Measurements from ENCODE around the gene GADD45B. TPM values are rescaled to one million over a fixed set of nuclear protein-coding genes. Genes with fewer than 3 reads are reported as not detected.

GADD45B gene
- total and polyA plus RNA-seq, 2 of the 4 experiments (the other 2 are of a cell fraction) = 30.1 to 106 TPM

- Histone ChIP-seq H2AK5ac (ENCODE audit: low read depth, low read length) (0 out of 2 replicates have a peak overlapping the region, but pooled peaks have one; percentile 0), H3K56ac (ENCODE audit: extremely low read depth, insufficient read depth, low read length) (no peak overlapping the region), H2AK9ac (replicated peaks; ENCODE audit: low read depth, low read length, poor library complexity) (no peak overlapping the region), H2BK15ac (ENCODE audit: low read depth, low read length) (no peak overlapping the region; the same call in 2 of the 3 replicates), H3K18ac (ENCODE audit: low read depth, low read length) (no peak overlapping the region), H2AFZ (replicated peaks; ENCODE audit: low read length, poor library complexity) (no peak overlapping the region), H3K36me3 (ENCODE audit: control insufficient read depth, insufficient read depth, low read length) (no peaks in the 10 kb centered on the region), H3K9me3 (ENCODE audit: control insufficient read depth, insufficient read depth, low read length) (no peaks in the 10 kb centered on the region), H3K27me3 (ENCODE audit: control insufficient read depth, insufficient read depth, low read length) (no peaks in the 10 kb centered on the region), H3K27ac (ENCODE audit: insufficient read depth, low read length) (no peak overlapping the region), H4K5ac (ENCODE audit: low read depth, low read length) (no peak overlapping the region), H3K23ac (ENCODE audit: low read depth, low read length) (no peak overlapping the region), H4K8ac (ENCODE audit: low read depth in 2 of 2, low read length in 2 of 2) (no peak overlapping the region), H4K91ac (ENCODE audit: insufficient read depth, low read depth, low read length) (no peak overlapping the region), H3K79me1 (ENCODE audit: low read depth in 1 of 2, low read length in 2 of 2) (no peaks in the 10 kb centered on the region), H2BK5ac (ENCODE audit: low read depth, low read length, poor library complexity, severe bottlenecking) (no peak overlapping the region), H3K9ac (ENCODE audit: low read depth, low read length) (no peak overlapping the region), H3K4ac (ENCODE audit: low read depth, low read length) (no peak overlapping the region), H3K4me3 (ENCODE audit: insufficient read depth, low read depth, low read length) (no peak overlapping the region), H4K20me1 (ENCODE audit: insufficient read depth, low read length) (no peaks in the 10 kb centered on the region), H2BK120ac (ENCODE audit: low read depth, low read length) (no peak overlapping the region), H2BK20ac (ENCODE audit: low read depth, low read length) (no peak overlapping the region), H3K14ac (replicated peaks; ENCODE audit: low read depth, low read length) (no peak overlapping the region), H3K9me1 (ENCODE audit: insufficient read depth, low read length) (no peaks in the 10 kb centered on the region), H3K4me1 (ENCODE audit: control insufficient read depth, insufficient read depth, low read length) (no peaks in the 10 kb centered on the region), H3K4me2 (ENCODE audit: low read depth, low read length) (no peak overlapping the region)
- ATAC-seq (ENCODE audit: low read depth) = no peak
- POLR2A ChIA-PET (ENCODE audit: unreplicated experiment) = no interaction called here
- TF ChIP-seq CTCF (conservative IDR thresholded peaks at IDR 0.05; ENCODE audit: low read depth, low read length) = no peak
- TF ChIP-seq MAZ (IDR thresholded peaks at IDR 0.05; ENCODE audit: borderline replicate concordance, low read depth, low read length) = no peak
- TF ChIP-seq CHD1 (IDR thresholded peaks at IDR 0.05; ENCODE audit: low read depth, low read length) = no peak
- no peak for TF ChIP-seq MAFK (IDR thresholded peaks at IDR 0.05; ENCODE audit: low read depth, low read length)
- TF ChIP-seq ELK1 (IDR thresholded peaks at IDR 0.05; ENCODE audit: borderline replicate concordance, low read depth, low read length) = no peak
- TF ChIP-seq POLR2A (IDR thresholded peaks at IDR 0.05; ENCODE audit: low read depth, low read length) = no peak
- no peak for TF ChIP-seq RFX5 (IDR thresholded peaks at IDR 0.05; ENCODE audit: low read depth, low read length)
- no peak for TF ChIP-seq BHLHE40 (IDR thresholded peaks at IDR 0.05; ENCODE audit: low read depth, low read length)
- no peak for TF ChIP-seq FOS (IDR thresholded peaks at IDR 0.05; ENCODE audit: low read depth, low read length)
- no peak for TF ChIP-seq MXI1 (IDR thresholded peaks at IDR 0.05; ENCODE audit: borderline replicate concordance, low read depth, low read length)
- TF ChIP-seq NFE2L2 (IDR thresholded peaks at IDR 0.05; ENCODE audit: low read depth, low read length) = no peak
- dilution Hi-C loops (cut with HindIII; ENCODE audit: low sequenced_read_pairs, unreplicated experiment) = no loop called here
- in situ Hi-C loops (cut with MboI; ENCODE audit: low sequenced_read_pairs) = no loop called here
- DNase-seq = no peak
- CTCF ChIA-PET = no interaction called here
- intact Hi-C loops (cut with micrococcal nuclease) = no loop called here
- no TSS peak for BruUV-seq (replicated peaks)
- 89% methylated on average over 7 of the region's 18 CpGs; no CpG with 5 or more reads in 1 of the 2 experiments for WGBS, 2 experiments (ENCODE audit: extremely low coverage in 2 of 2, insufficient read length in 1 of 2)
Measured at GRCh38 chr19:2516727-2517126, 40.8 kb downstream of the GADD45B start.

Data from IMR-90 (cell line).